ENCODE data around the gene MLNR. TPM values are rescaled to one million over a fixed set of nuclear protein-coding genes. Genes with fewer than 3 reads are reported as not detected.

MLNR gene
- total RNA-seq, 1 donor from 2014 or later, result not detected

- Histone ChIP-seq H3K36me3 (ENCODE audit: control insufficient read depth in 3 of 3, insufficient read depth in 3 of 3, low read length in 3 of 3) (peaks cover 0 to 2% (median 2%) of the 10 kb centered on the region in 3 donors), H3K4me1 (ENCODE audit: control insufficient read depth in 3 of 3, insufficient read depth in 3 of 3, low read length in 3 of 3) (peaks cover 4 to 8% (median 5%) of the 10 kb centered on the region in 3 donors), H3K4me3 (ENCODE audit: low read length in 3 of 3) (peak overlapping the region; percentile 95 to 98 (median 98)), H3K27ac (ENCODE audit: low read depth, low read length) (peak overlapping the region; percentile 82), H3K27me3 (ENCODE audit: control insufficient read depth in 3 of 3, insufficient read depth in 3 of 3, low read length in 3 of 3) (no peaks in the 10 kb centered on the region), H3K9me3 (ENCODE audit: control insufficient read depth in 3 of 3, low read length in 3 of 3) (no peaks in the 10 kb centered on the region), H3K9ac (ENCODE audit: low read depth in 1 of 3, low read length in 3 of 3) (peak overlapping the region; percentile 94 to 98 (median 95))
Measured at GRCh38 chr13:49246850-49247642, 26.9 kb downstream of the MLNR start.

- H3K4me1 ChIP-seq (ENCODE audit: control insufficient read depth in 3 of 3, insufficient read depth in 3 of 3, low read length in 3 of 3), result peaks cover 4 to 8% (median 5%) of the 10 kb centered on the region in 3 donors
- H3K4me3 ChIP-seq (ENCODE audit: low read length in 3 of 3), result peak within 1 kb of the TSS; percentile 95 to 98 (median 98)
- peak within 1 kb of the TSS; percentile 82 for H3K27ac ChIP-seq (ENCODE audit: low read depth, low read length)
- H3K9ac ChIP-seq (ENCODE audit: low read depth in 1 of 3, low read length in 3 of 3), result peak within 1 kb of the TSS; percentile 94 to 98 (median 95)
- no peaks in the 10 kb centered on the region for H3K9me3 ChIP-seq (ENCODE audit: control insufficient read depth in 3 of 3, low read length in 3 of 3)
- no peaks in the 10 kb centered on the region for H3K27me3 ChIP-seq (ENCODE audit: control insufficient read depth in 3 of 3, insufficient read depth in 3 of 3, low read length in 3 of 3)
- H3K36me3 ChIP-seq (ENCODE audit: control insufficient read depth in 3 of 3, insufficient read depth in 3 of 3, low read length in 3 of 3), result peaks cover 0 to 5% (median 3%) of the 10 kb centered on the region in 3 donors
Measured at GRCh38 chr13:49247643-49248621, 27.8 kb downstream of the MLNR start, which contains the start of gene CDADC1. Gene CDADC1, plus strand, starts transcription at chr13:49247925. Its CDS starts 113 bp downstream, at chr13:49248038.

DNA sequence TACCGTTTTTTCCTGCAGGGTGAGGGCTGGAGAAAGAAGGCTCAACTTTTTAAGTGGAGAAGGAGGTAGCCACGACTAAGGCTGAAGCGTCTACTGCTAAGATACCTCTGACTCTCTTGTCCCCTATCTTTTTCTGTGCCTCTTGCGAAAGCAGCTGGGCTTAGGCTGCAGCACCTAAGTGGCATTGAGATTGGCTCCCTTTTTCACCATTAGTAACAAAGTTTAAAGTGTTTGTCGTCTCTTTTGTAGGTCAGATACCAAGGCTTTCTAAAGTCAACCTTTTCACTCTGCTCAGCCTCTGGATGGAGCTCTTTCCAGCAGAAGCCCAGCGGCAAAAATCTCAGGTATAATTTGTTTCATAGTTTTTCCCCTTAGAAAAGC lies 28.5 kb downstream of the MLNR start:
- H3K9ac ChIP-seq (ENCODE audit: low read depth in 1 of 3, low read length in 3 of 3), result peak overlapping the region; percentile 94 to 98 (median 95)

GRCh38 chr13:49251326-49251725 lies 31.2 kb downstream of the MLNR start:
- no peaks in the 10 kb centered on the region for H3K9me3 ChIP-seq (ENCODE audit: control insufficient read depth in 3 of 3, low read length in 3 of 3)
- no peak overlapping the region for H3K4me3 ChIP-seq (ENCODE audit: low read length in 3 of 3)
- peaks cover 10 to 22% (median 18%) of the 10 kb centered on the region in 3 donors for H3K36me3 ChIP-seq (ENCODE audit: control insufficient read depth in 3 of 3, insufficient read depth in 3 of 3, low read length in 3 of 3)
- no peak overlapping the region for H3K27ac ChIP-seq (ENCODE audit: low read depth, low read length)
- H3K27me3 ChIP-seq (ENCODE audit: control insufficient read depth in 3 of 3, insufficient read depth in 3 of 3, low read length in 3 of 3), result no peaks in the 10 kb centered on the region
- H3K4me1 ChIP-seq (ENCODE audit: control insufficient read depth in 3 of 3, insufficient read depth in 3 of 3, low read length in 3 of 3), result peaks cover 4 to 8% (median 5%) of the 10 kb centered on the region in 3 donors
- H3K9ac ChIP-seq (ENCODE audit: low read depth in 1 of 3, low read length in 3 of 3), result no peak overlapping the region

More for the DNA sequence above, 28.5 kb downstream of the MLNR start:
- no peaks in the 10 kb centered on the region for H3K27me3 ChIP-seq (ENCODE audit: control insufficient read depth in 3 of 3, insufficient read depth in 3 of 3, low read length in 3 of 3)
- H3K36me3 ChIP-seq (ENCODE audit: control insufficient read depth in 3 of 3, insufficient read depth in 3 of 3, low read length in 3 of 3), result peaks cover 0 to 5% (median 4%) of the 10 kb centered on the region in 3 donors
- peak overlapping the region; percentile 82 for H3K27ac ChIP-seq (ENCODE audit: low read depth, low read length)
- H3K9me3 ChIP-seq (ENCODE audit: control insufficient read depth in 3 of 3, low read length in 3 of 3), result no peaks in the 10 kb centered on the region
- peak overlapping the region; percentile 95 to 98 (median 98) for H3K4me3 ChIP-seq (ENCODE audit: low read length in 3 of 3)
- peaks cover 4 to 8% (median 5%) of the 10 kb centered on the region in 3 donors for H3K4me1 ChIP-seq (ENCODE audit: control insufficient read depth in 3 of 3, insufficient read depth in 3 of 3, low read length in 3 of 3)

- Histone ChIP-seq H3K9ac (ENCODE audit: low read depth in 1 of 3, low read length in 3 of 3) (no peak overlapping the region), H3K9me3 (ENCODE audit: control insufficient read depth in 3 of 3, low read length in 3 of 3) (no peaks in the 10 kb centered on the region), H3K36me3 (ENCODE audit: control insufficient read depth in 3 of 3, insufficient read depth in 3 of 3, low read length in 3 of 3) (peaks cover 11 to 25% (median 25%) of the 10 kb centered on the region in 3 donors), H3K27me3 (ENCODE audit: control insufficient read depth in 3 of 3, insufficient read depth in 3 of 3, low read length in 3 of 3) (no peaks in the 10 kb centered on the region), H3K4me1 (ENCODE audit: control insufficient read depth in 3 of 3, insufficient read depth in 3 of 3, low read length in 3 of 3) (peaks cover 4 to 5% (median 5%) of the 10 kb centered on the region in 3 donors), H3K4me3 (ENCODE audit: low read length in 3 of 3) (no peak overlapping the region), H3K27ac (ENCODE audit: low read depth, low read length) (no peak overlapping the region)
Measured at GRCh38 chr13:49253310-49253709, 33.2 kb downstream of the MLNR start.

DNA sequence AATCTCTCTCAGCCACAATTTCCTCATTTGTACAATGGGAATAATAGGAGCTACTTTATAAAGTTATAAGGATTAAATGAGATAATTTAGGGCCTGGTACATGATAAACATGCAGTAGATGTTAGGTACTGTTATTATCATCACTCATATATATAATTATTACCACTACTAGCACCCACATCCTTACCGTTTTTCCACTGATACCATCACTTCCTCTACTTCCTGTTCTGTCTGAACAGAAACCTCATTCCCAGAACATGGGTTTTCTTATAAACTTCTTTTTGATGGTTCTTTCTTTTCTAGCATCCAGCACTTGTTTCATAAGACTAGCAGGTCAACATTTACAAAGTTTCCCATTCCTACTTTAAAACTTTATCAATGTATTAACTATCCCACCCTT lies 33.9 kb downstream of the MLNR start:
- H3K27me3 ChIP-seq (ENCODE audit: control insufficient read depth in 3 of 3, insufficient read depth in 3 of 3, low read length in 3 of 3), result no peaks in the 10 kb centered on the region
- peaks cover 11 to 29% (median 28%) of the 10 kb centered on the region in 3 donors for H3K36me3 ChIP-seq (ENCODE audit: control insufficient read depth in 3 of 3, insufficient read depth in 3 of 3, low read length in 3 of 3)
- H3K9me3 ChIP-seq (ENCODE audit: control insufficient read depth in 3 of 3, low read length in 3 of 3), result no peaks in the 10 kb centered on the region
- no peaks in the 10 kb centered on the region for H3K4me1 ChIP-seq (ENCODE audit: control insufficient read depth in 3 of 3, insufficient read depth in 3 of 3, low read length in 3 of 3)
- H3K9ac ChIP-seq (ENCODE audit: low read depth in 1 of 3, low read length in 3 of 3), result no peak overlapping the region
- H3K4me3 ChIP-seq (ENCODE audit: low read length in 3 of 3), result no peak overlapping the region
- H3K27ac ChIP-seq (ENCODE audit: low read depth, low read length), result no peak overlapping the region

GRCh38 chr13:49256841-49257240 lies 36.7 kb downstream of the MLNR start:
- H3K27ac ChIP-seq (ENCODE audit: low read depth, low read length), result no peak overlapping the region
- H3K36me3 ChIP-seq (ENCODE audit: control insufficient read depth in 3 of 3, insufficient read depth in 3 of 3, low read length in 3 of 3), result peaks cover 23 to 51% (median 50%) of the 10 kb centered on the region in 3 donors
- no peak overlapping the region for H3K4me3 ChIP-seq (ENCODE audit: low read length in 3 of 3)
- no peaks in the 10 kb centered on the region for H3K9me3 ChIP-seq (ENCODE audit: control insufficient read depth in 3 of 3, low read length in 3 of 3)
- no peak overlapping the region for H3K9ac ChIP-seq (ENCODE audit: low read depth in 1 of 3, low read length in 3 of 3)
- H3K27me3 ChIP-seq (ENCODE audit: control insufficient read depth in 3 of 3, insufficient read depth in 3 of 3, low read length in 3 of 3), result no peaks in the 10 kb centered on the region
- no peaks in the 10 kb centered on the region for H3K4me1 ChIP-seq (ENCODE audit: control insufficient read depth in 3 of 3, insufficient read depth in 3 of 3, low read length in 3 of 3)

DNA sequence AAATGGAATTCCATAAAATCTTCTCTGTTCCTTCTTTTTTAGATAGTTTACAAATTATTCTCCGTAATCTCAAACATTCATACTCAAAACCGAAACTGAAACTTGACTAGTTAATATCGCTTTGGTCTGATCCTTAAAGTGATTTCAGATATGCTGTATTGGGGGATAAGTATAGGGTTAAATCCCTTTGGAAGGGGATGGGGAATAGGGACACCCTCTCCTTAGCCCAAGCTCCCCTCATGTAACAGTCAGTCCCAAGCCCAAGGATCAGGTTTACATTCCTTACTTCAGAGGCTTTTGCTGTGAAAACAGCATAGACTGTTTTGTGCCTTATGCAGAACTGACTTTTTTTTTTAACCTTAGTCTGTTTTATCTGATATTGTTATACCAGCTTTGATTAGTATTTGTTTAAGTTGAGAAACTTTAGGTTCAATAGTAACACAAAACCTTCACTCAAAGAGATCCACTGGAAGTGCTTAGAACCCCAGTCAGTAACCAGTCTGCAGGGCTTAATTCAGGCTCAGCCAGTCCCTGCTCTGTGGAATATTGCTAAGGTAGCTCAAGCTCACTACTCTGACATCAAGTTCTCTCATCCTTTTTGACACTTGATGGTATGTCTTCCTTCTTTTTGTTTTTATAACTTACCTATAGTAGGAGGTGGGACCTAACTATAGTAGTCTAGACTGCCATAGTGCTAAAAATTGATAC lies 38.1 kb downstream of the MLNR start:
- H3K4me1 ChIP-seq (ENCODE audit: control insufficient read depth in 3 of 3, insufficient read depth in 3 of 3, low read length in 3 of 3), result no peaks in the 10 kb centered on the region
- peak overlapping the region in 2 of 3 donors; percentile 17 to 38 for H3K4me3 ChIP-seq (ENCODE audit: low read length in 3 of 3)
- no peak overlapping the region for H3K9ac ChIP-seq (ENCODE audit: low read depth in 1 of 3, low read length in 3 of 3)
- H3K9me3 ChIP-seq (ENCODE audit: control insufficient read depth in 3 of 3, low read length in 3 of 3), result no peaks in the 10 kb centered on the region
- no peak overlapping the region for H3K27ac ChIP-seq (ENCODE audit: low read depth, low read length)
- peaks cover 23 to 52% (median 46%) of the 10 kb centered on the region in 3 donors for H3K36me3 ChIP-seq (ENCODE audit: control insufficient read depth in 3 of 3, insufficient read depth in 3 of 3, low read length in 3 of 3)
- no peaks in the 10 kb centered on the region for H3K27me3 ChIP-seq (ENCODE audit: control insufficient read depth in 3 of 3, insufficient read depth in 3 of 3, low read length in 3 of 3)

DNA sequence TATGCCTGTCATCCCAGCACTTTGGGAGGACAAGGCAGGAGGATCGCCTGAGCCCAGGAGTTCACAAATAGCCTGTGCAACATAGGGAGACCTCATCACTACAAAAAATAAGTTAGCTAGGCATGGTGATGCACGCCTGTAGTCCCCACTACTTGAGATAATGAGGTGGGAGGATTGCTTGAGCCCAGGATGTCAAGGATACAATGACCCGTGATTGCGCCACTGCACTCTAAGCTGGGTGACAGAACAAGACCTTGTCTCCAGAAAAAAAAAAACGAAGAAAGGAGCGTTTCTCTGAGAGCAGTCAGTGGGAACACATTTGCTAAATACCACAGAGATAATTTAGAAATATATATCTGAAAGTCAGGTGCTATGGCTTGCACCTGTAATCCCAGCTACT lies 39.4 kb downstream of the MLNR start:
- Histone ChIP-seq H3K9me3 (ENCODE audit: control insufficient read depth in 3 of 3, low read length in 3 of 3) (no peaks in the 10 kb centered on the region), H3K27me3 (ENCODE audit: control insufficient read depth in 3 of 3, insufficient read depth in 3 of 3, low read length in 3 of 3) (no peaks in the 10 kb centered on the region), H3K27ac (ENCODE audit: low read depth, low read length) (no peak overlapping the region), H3K4me1 (ENCODE audit: control insufficient read depth in 3 of 3, insufficient read depth in 3 of 3, low read length in 3 of 3) (no peaks in the 10 kb centered on the region), H3K4me3 (ENCODE audit: low read length in 3 of 3) (no peak overlapping the region), H3K9ac (ENCODE audit: low read depth in 1 of 3, low read length in 3 of 3) (no peak overlapping the region), H3K36me3 (ENCODE audit: control insufficient read depth in 3 of 3, insufficient read depth in 3 of 3, low read length in 3 of 3) (peaks cover 23 to 50% (median 44%) of the 10 kb centered on the region in 3 donors)
